Neural cell (in vitro differentiated cells): ENCODE results near the gene EIF2B1. TPM values are rescaled to one million over a fixed set of nuclear protein-coding genes. Genes with fewer than 3 reads are reported as not detected.

Experiments used
- H2AFZ ChIP-seq: fragments of 200-600, 300-800 bp; sonication (generic), shearing (Covaris generic); 2 replicates; pipeline ENCODE4 v1.6.0; 2014; ENCODE audit warnings: low read depth, mild to moderate bottlenecking, antibody characterized with exemption, low read length, moderate library complexity
- H3F3A ChIP-seq: fragments of 200-600 bp; shearing (Covaris generic); 2 replicates; pipeline ENCODE4 v1.6.1; 2016; ENCODE audit warnings: mild to moderate bottlenecking, moderate library complexity, mixed read lengths, antibody characterized with exemption, low read length; ENCODE audit not compliant: insufficient read depth, poor library complexity, severe bottlenecking
- H3K27ac ChIP-seq: fragments of 200-600, 300-800 bp; sonication (generic), shearing (Covaris generic); 2 replicates; pipeline ENCODE4 v1.5.1; 2014; ENCODE audit warnings: mild to moderate bottlenecking, low read length, moderate library complexity
- H3K27me3 ChIP-seq: fragments of 300-800, 200-600 bp; sonication (generic), shearing (Covaris generic); 2 replicates; pipeline ENCODE4 v1.6.0; 2014; ENCODE audit warnings: mild to moderate bottlenecking, low read depth, low read length, moderate library complexity; ENCODE audit not compliant: insufficient read depth
- H3K36me3 ChIP-seq: fragments of 300-800, 200-600 bp; sonication (generic), shearing (Covaris generic); 2 replicates; pipeline ENCODE4 v1.5.1; 2014; ENCODE audit warnings: mild to moderate bottlenecking, antibody characterized with exemption, low read length, moderate library complexity; ENCODE audit not compliant: insufficient read depth
- H3K4me2 ChIP-seq: fragments of 300-800, 200-600 bp; sonication (generic), shearing (Covaris generic); 2 replicates; pipeline ENCODE4 v1.6.0; 2014; ENCODE audit warnings: mild to moderate bottlenecking, low read length
- H3K4me3 ChIP-seq: fragments of 300-800, 200-600 bp; sonication (generic), shearing (Covaris generic); 2 replicates; pipeline ENCODE4 v1.5.1; 2014; ENCODE audit warnings: mild to moderate bottlenecking, low read length, moderate library complexity
- H3K79me2 ChIP-seq: fragments of 200-600 bp; shearing (Covaris generic); replicated peaks from 2 replicates; pipeline ENCODE4 v1.6.0; 2014; ENCODE audit warnings: mild to moderate bottlenecking, low read length, moderate library complexity; ENCODE audit not compliant: insufficient read depth
- H3K9ac ChIP-seq: fragments of 300-800, 200-600 bp; sonication (generic), shearing (Covaris generic); 2 replicates; pipeline ENCODE4 v1.6.1; 2016; ENCODE audit warnings: mild to moderate bottlenecking, low read length, mixed read lengths
- H3K9me2 ChIP-seq: fragments of 200-600 bp; shearing (Covaris generic); 2 replicates; pipeline ENCODE4 v1.6.1; 2016; ENCODE audit warnings: mild to moderate bottlenecking, low read length, mixed read lengths; ENCODE audit not compliant: insufficient read depth
- H3K9me3 ChIP-seq: fragments of 200-600, 300-800 bp; sonication (generic), shearing (Covaris generic); 2 replicates; pipeline ENCODE4 v1.6.1; 2016; ENCODE audit warnings: mild to moderate bottlenecking, mixed run types, low read length, moderate library complexity, mixed read lengths
- H4K20me1 ChIP-seq: fragments of 200-600 bp; shearing (Covaris generic); 2 replicates; pipeline ENCODE4 v1.6.1; 2016; ENCODE audit warnings: mild to moderate bottlenecking, mixed run types; ENCODE audit not compliant: insufficient read depth
- CTCF ChIP-seq: fragments of 450-650 bp; IDR thresholded peaks from 2 replicates; pipeline ENCODE4 v1.5.1; 2014; ENCODE audit warnings: antibody characterized with exemption, mild to moderate bottlenecking, moderate library complexity; ENCODE audit not compliant: poor library complexity, severe bottlenecking
- EP300 ChIP-seq: fragments of 450-650 bp; conservative IDR thresholded peaks from 2 replicates; pipeline ENCODE4 v1.6.1; 2014; ENCODE audit warnings: antibody characterized with exemption, mild to moderate bottlenecking, moderate library complexity; ENCODE audit not compliant: poor library complexity, severe bottlenecking
- EZH2 ChIP-seq: fragments of 200-600, 300-800 bp; shearing (Covaris generic), sonication (generic); IDR thresholded peaks from 2 replicates; pipeline ENCODE4 v1.6.1; 2014; ENCODE audit warnings: antibody characterized with exemption, low read length, borderline replicate concordance, mild to moderate bottlenecking; ENCODE audit not compliant: insufficient read depth, poor library complexity, severe bottlenecking
- MXI1 ChIP-seq: fragments of 450-650 bp; conservative IDR thresholded peaks from 2 replicates; pipeline ENCODE4 v1.6.1; 2014; ENCODE audit warnings: antibody characterized with exemption, mild to moderate bottlenecking; ENCODE audit not compliant: poor library complexity, severe bottlenecking
- POLR2AphosphoS5 ChIP-seq: IDR thresholded peaks from 2 replicates; pipeline ENCODE4 v1.6.1; 2012
- RAD21 ChIP-seq: fragments of 450-650 bp; conservative IDR thresholded peaks from 2 replicates; pipeline ENCODE4 v1.6.1; 2014; ENCODE audit warnings: antibody characterized with exemption, mild to moderate bottlenecking, moderate library complexity
- REST ChIP-seq: IDR thresholded peaks from 2 replicates; pipeline ENCODE4 v1.6.1; 2012; ENCODE audit warnings: borderline replicate concordance
- SMC3 ChIP-seq: fragments of 450-650 bp; conservative IDR thresholded peaks from 2 replicates; pipeline ENCODE4 v1.6.1; 2014; ENCODE audit warnings: antibody characterized with exemption, mild to moderate bottlenecking, moderate library complexity; ENCODE audit not compliant: poor library complexity
- TAF1 ChIP-seq: IDR thresholded peaks from 2 replicates; pipeline ENCODE4 v1.6.1; 2012; ENCODE audit warnings: low read depth
- polyA plus RNA-seq: library from polyadenylated mRNA; depleted of rRNA; stranded (reverse); fragments of >200 nt; gene quantifications from 2 replicates; pipeline ENCODE4 v1.2.3, GENCODE V29; 2014

The EIF2B1 gene
- polyA plus RNA-seq, 1 donor from 2014 or later = 59.9 TPM

- no peaks in the 10 kb centered on the region for H3K9me2 ChIP-seq
- H4K20me1 ChIP-seq = no peaks in the 10 kb centered on the region
- H3F3A ChIP-seq = no peaks in the 10 kb centered on the region
- TF ChIP-seq MXI1 (no peak), RAD21 (no peak), REST (no peak), SMC3 (no peak), TAF1 (no peak), POLR2AphosphoS5 (no peak), EZH2 (no peak), EP300 (no peak)
- no peak overlapping the region for H3K9ac ChIP-seq
- H3K79me2 ChIP-seq = no peaks in the 10 kb centered on the region
- no peaks in the 10 kb centered on the region for H3K9me3 ChIP-seq
- H2AFZ ChIP-seq = no peak overlapping the region
- H3K4me3 ChIP-seq = no peak overlapping the region
- H3K27me3 ChIP-seq = no peaks in the 10 kb centered on the region
- no peak overlapping the region for H3K4me2 ChIP-seq
- peaks cover 11% of the 10 kb centered on the region for H3K36me3 ChIP-seq
- no peak overlapping the region for H3K27ac ChIP-seq
Measured at GRCh38 chr12:123614110-123614509, 19.4 kb downstream of the EIF2B1 start.

GRCh38 chr12:123608182-123608581 is 25.3 kb downstream of the EIF2B1 start:
- no peak overlapping the region for H2AFZ ChIP-seq
- no peaks in the 10 kb centered on the region for H3K9me3 ChIP-seq
- TF ChIP-seq EZH2 (no peak), POLR2AphosphoS5 (no peak), SMC3 (no peak), TAF1 (no peak), RAD21 (no peak), EP300 (no peak), REST (no peak), CTCF (no peak), MXI1 (no peak)
- no peak overlapping the region for H3K4me3 ChIP-seq
- no peak overlapping the region for H3K27ac ChIP-seq
- H3K79me2 ChIP-seq = peaks cover 22% of the 10 kb centered on the region
- H4K20me1 ChIP-seq = no peaks in the 10 kb centered on the region
- no peak overlapping the region for H3K4me2 ChIP-seq
- H3K9ac ChIP-seq = no peak overlapping the region
- no peaks in the 10 kb centered on the region for H3K27me3 ChIP-seq
- H3F3A ChIP-seq = no peaks in the 10 kb centered on the region
- H3K9me2 ChIP-seq = no peaks in the 10 kb centered on the region
- H3K36me3 ChIP-seq = no peaks in the 10 kb centered on the region
